Measurements from ENCODE around the gene ELOVL6. TPM values are rescaled to one million over a fixed set of nuclear protein-coding genes. Genes with fewer than 3 reads are reported as not detected.

The ELOVL6 gene
- total and polyA plus RNA-seq, 10 of the 15 experiments (the other 5 are each of a cell fraction or from before 2014, with no cell fraction given) = 3.9 to 33.5 (median 8.1) TPM

- no peak for TF ChIP-seq NKRF (conservative IDR thresholded peaks at IDR 0.05)
- TF ChIP-seq NFYB (IDR thresholded peaks at IDR 0.05; ENCODE audit: insufficient read depth, low read depth, low read length) = no peak
- no peak for TF ChIP-seq IRF3 (IDR thresholded peaks at IDR 0.05)
- no peak for TF ChIP-seq EP300 (IDR thresholded peaks at IDR 0.05; ENCODE audit: borderline replicate concordance in 1 of 2, control insufficient read depth in 1 of 2, low read depth in 2 of 2, low read length in 2 of 2)
- TF ChIP-seq USF2 (IDR thresholded peaks at IDR 0.05; ENCODE audit: borderline replicate concordance, low read depth, low read length) = no peak
- TF ChIP-seq CUX1 (IDR thresholded peaks at IDR 0.05; ENCODE audit: insufficient replicate concordance, low read depth, low read length) = no peak
- TF ChIP-seq GATAD2B (conservative IDR thresholded peaks at IDR 0.05; ENCODE audit: low read depth) = no peak
- no peak for TF ChIP-seq HDGF (IDR thresholded peaks at IDR 0.05)
- TF ChIP-seq TCF3 (IDR thresholded peaks at IDR 0.05; ENCODE audit: borderline replicate concordance, insufficient read depth, low read depth, low read length) = 0 out of 2 replicates have a peak, but pooled peaks have one; percentile 32
- TF ChIP-seq ZNF622 (IDR thresholded peaks at IDR 0.05) = no peak
- no peak for TF ChIP-seq SREBF2 (IDR thresholded peaks at IDR 0.05; ENCODE audit: low read length)
- TF ChIP-seq MEF2A (IDR thresholded peaks at IDR 0.05; ENCODE audit: insufficient read depth, low read depth, low read length) = no peak
- TF ChIP-seq ZBTB33 (IDR thresholded peaks at IDR 0.05) = no peak
- no peak for TF ChIP-seq ESRRA (IDR thresholded peaks at IDR 0.05; ENCODE audit: low read length)
- TF ChIP-seq RBBP5 (conservative IDR thresholded peaks at IDR 0.05) = no peak
- TF ChIP-seq PBX3 (IDR thresholded peaks at IDR 0.05; ENCODE audit: insufficient replicate concordance, low read depth, low read length) = no peak
- peak; percentile 47 for TF ChIP-seq ATF7 (IDR thresholded peaks at IDR 0.05; ENCODE audit: low read depth)
- no peak for TF ChIP-seq IRF4 (IDR thresholded peaks at IDR 0.05; ENCODE audit: low read depth, low read length)
These were observed 829 bp downstream of the ELOVL6 start (continued) for GRCh38 chr4:110197529-110198042.
